DND-41 (cell line): Measurements from ENCODE around the gene WASF1.

Source experiments
- ATAC-seq: fragments of 200-7000 bp; cut with Tn5 transposase; 3 replicates; pipeline ENCODE4 v1.9.1; 2021; ENCODE audit warnings: low read depth; ENCODE audit not compliant: insufficient read depth
- DNase-seq: peaks from one replicate; pipeline ENCODE4 v3.0.0-alpha.2; 2020
- H2AFZ ChIP-seq: 2 replicates; pipeline ENCODE4 v1.6.0; 2012; ENCODE audit warnings: low read depth, low read length
- H3K27ac ChIP-seq: 2 replicates; pipeline ENCODE4 v1.5.1; 2012; ENCODE audit warnings: low read length, inconsistent platforms
- H3K27me3 ChIP-seq: fragments of 200-600 bp; sonication (generic); 2 replicates; pipeline ENCODE4 v1.6.0; 2012; ENCODE audit warnings: low read length, mild to moderate bottlenecking, inconsistent platforms; ENCODE audit not compliant: insufficient read depth, poor library complexity
- H3K36me3 ChIP-seq: 2 replicates; pipeline ENCODE4 v1.5.1; 2012; ENCODE audit warnings: low read length, inconsistent platforms; ENCODE audit not compliant: insufficient read depth
- H3K4me1 ChIP-seq: 2 replicates; pipeline ENCODE4 v1.5.1; 2012; ENCODE audit warnings: mild to moderate bottlenecking, low read length; ENCODE audit not compliant: insufficient read depth
- H3K4me2 ChIP-seq: 2 replicates; pipeline ENCODE4 v1.6.0; 2012; ENCODE audit warnings: mild to moderate bottlenecking, moderate library complexity, low read length, inconsistent platforms; ENCODE audit not compliant: insufficient read depth
- H3K4me3 ChIP-seq, 2 experiments: fragments of 200-600 bp in 1 of 2; shearing (Covaris generic) in 1 of 2; 2 replicates each; pipeline ENCODE4 v1.5.1; 2012 to 2016; ENCODE audit warnings: inconsistent platforms in 2 of 2, low read length in 2 of 2, mild to moderate bottlenecking in 2 of 2, low read depth in 1 of 2, moderate library complexity in 1 of 2
- H3K79me2 ChIP-seq: 2 replicates; pipeline ENCODE4 v1.6.0; 2012; ENCODE audit warnings: low read length, inconsistent platforms; ENCODE audit not compliant: insufficient read depth
- H3K9ac ChIP-seq: 2 replicates; pipeline ENCODE4 v1.6.0; 2012; ENCODE audit warnings: low read depth, mild to moderate bottlenecking, inconsistent platforms, low read length, moderate library complexity
- H3K9me3 ChIP-seq: 2 replicates; pipeline ENCODE4 v1.5.1; 2012; ENCODE audit warnings: low read length, moderate library complexity, mild to moderate bottlenecking, inconsistent platforms; ENCODE audit not compliant: insufficient read depth, severe bottlenecking
- H4K20me1 ChIP-seq: 2 replicates; pipeline ENCODE4 v1.6.0; 2012; ENCODE audit warnings: low read length; ENCODE audit not compliant: insufficient read depth
- EZH2 ChIP-seq: IDR thresholded peaks from 3 replicates; pipeline ENCODE4 v1.6.1; 2012; ENCODE audit warnings: borderline replicate concordance, low read depth, mild to moderate bottlenecking, moderate library complexity, low read length, inconsistent platforms; ENCODE audit not compliant: severe bottlenecking
- TF ChIP-seq, protein P1 (sequence below): IDR thresholded peaks from 2 replicates; pipeline ENCODE4 v1.5.1; 2012; ENCODE audit warnings: borderline replicate concordance, low read length, moderate library complexity, mild to moderate bottlenecking; ENCODE audit not compliant: poor library complexity, severe bottlenecking; ENCODE audit errors: extremely low read depth

WASF1 gene

DNA sequence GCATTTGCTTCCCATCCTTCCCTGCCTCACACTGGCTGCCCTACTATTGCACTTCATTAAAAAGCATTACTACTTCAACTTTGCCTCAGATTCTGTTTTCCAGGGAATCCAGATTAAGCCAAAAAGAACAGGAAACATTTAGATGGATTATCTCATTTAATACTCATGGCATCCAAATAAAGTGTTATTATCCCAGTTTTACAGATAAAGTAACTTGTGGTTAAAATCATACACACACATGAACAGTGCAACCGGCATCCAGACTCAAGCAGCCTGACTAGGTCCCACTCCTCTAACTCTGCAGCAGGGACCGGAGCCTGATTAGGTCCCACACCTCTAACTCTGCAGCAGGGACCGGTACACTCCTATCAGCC, 129.0 kb downstream of the WASF1 start:
- Histone ChIP-seq H3K4me2 (no peak overlapping the region), H3K36me3 (no peaks in the 10 kb centered on the region), H3K4me1 (0 out of 2 replicates have a peak, but pooled peaks cover 1% of the 10 kb centered on the region), H4K20me1 (no peaks in the 10 kb centered on the region; the same call in 1 of the 2 replicates), H3K79me2 (no peaks in the 10 kb centered on the region), H3K27me3 (peaks cover 14% of the 10 kb centered on the region), H3K27ac (no peak overlapping the region), H3K9me3 (no peaks in the 10 kb centered on the region), H2AFZ (no peak overlapping the region), H3K9ac (no peak overlapping the region), H3K4me3 (no peak overlapping the region)
- DNase-seq: no peak
- TF ChIP-seq EZH2: no peak
- TF ChIP-seq, protein P1, sequence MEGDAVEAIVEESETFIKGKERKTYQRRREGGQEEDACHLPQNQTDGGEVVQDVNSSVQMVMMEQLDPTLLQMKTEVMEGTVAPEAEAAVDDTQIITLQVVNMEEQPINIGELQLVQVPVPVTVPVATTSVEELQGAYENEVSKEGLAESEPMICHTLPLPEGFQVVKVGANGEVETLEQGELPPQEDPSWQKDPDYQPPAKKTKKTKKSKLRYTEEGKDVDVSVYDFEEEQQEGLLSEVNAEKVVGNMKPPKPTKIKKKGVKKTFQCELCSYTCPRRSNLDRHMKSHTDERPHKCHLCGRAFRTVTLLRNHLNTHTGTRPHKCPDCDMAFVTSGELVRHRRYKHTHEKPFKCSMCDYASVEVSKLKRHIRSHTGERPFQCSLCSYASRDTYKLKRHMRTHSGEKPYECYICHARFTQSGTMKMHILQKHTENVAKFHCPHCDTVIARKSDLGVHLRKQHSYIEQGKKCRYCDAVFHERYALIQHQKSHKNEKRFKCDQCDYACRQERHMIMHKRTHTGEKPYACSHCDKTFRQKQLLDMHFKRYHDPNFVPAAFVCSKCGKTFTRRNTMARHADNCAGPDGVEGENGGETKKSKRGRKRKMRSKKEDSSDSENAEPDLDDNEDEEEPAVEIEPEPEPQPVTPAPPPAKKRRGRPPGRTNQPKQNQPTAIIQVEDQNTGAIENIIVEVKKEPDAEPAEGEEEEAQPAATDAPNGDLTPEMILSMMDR: no peak
- no peak for ATAC-seq
